ENCODE data around the gene ADAMTS17.
A peak's percentile ranks its signal among the peaks of the same experiment; 100 is the strongest.
"Not testable (repeated sequence)": the region's sequence is repeated elsewhere in the genome, so short reads cannot be mapped to it uniquely, and the experiment has no call there.

ADAMTS17 gene

DNA sequence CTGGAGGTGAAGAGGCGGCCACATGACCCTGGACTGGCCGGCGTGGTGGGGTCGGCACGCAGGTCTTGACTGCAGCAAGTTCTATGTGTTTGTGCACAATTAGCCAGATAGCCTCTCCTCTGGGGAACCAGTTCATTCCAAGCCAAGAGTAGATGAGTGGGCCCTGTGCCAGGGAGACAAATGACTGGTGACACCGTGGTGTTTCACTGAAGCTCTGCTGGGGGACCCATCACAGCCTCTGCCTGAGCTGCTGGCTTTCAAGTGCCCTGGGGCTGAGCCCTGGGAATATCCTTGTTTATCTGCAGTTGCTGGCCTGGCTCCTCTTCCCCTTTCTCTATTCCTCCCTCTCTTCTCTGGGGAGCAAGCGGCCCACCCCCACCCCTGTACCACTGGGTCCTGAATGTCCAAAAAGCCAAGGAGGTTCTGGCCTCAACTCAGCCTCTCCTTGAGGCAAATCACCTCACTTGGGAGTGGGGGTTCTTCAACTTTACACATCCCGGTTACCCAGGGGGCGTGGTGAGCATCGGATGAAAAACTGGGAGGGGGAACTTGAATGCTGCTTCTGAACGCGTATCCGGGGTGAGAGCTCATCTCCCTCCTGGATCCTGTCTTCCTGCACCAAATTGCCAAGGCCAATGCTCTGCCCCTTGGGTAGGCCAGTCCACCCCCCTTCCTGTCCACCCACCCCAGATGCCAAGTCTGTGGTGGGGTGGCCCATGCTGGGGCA lies 408.9 kb downstream of the ADAMTS17 start:
- no peak for DNase-seq (ENCODE audit: low read depth)

DNA sequence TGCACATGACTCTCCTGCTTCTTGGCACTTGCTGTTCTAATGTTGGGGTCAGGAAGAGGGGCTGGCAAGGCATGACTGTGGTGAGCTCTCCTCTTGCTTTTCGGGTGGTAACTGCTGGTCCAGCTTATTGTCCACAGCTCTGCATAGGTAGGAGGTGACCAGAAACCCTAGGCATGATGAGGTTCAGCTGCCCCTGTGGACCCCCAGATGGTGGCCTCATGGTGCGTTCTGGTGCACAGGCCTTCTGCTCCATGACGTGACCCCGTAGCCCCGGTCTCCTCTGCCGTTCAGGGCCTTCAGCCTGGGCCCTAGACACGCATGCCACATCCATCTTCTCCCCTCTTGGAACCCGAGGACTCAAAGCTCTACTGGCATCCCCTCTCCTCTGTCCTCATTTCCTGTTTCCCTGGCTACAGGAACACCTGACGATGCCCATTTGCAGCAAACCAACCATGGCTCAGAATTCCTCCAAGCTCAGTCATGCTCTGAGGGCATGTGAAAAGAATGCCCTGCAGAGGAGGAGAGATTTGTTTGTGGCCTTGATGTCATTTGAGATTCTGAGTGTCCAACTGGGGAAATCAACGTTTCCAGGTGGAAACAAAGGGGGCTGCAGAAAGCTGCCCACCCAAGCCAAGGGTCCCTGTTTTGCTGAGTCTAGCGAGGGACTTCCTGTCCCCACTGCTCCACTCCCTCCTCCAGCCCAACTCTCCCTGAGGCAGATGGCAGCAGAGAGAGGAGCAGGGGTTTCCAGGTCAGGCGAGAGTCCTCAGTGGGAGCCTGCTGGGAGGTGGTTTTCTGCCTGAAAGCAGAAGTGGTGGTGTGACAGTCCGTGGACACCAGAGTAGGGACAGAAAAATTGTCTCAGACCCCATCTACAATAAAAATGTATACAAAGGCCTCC lies 409.8 kb downstream of the ADAMTS17 start:
- DNase-seq (ENCODE audit: low read depth): no peak

DNA sequence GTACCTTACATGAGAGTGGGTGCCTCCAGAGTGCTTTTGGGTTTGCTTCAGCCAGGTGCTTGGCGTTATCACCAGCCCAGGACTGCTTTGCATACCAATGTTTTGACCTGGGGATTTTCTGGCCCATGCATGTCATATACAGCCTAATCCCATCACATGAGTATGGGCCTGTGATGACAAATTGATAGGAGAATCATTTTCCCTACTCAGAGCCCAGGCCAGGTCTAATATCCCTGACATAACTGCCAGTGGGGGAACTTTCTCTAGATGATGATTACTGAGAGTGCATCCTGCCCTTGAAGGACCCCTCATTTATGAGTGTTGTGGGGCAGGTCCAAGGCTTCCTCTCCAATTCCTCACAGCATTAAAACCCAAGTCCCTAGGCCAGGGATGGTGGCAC lies 411.1 kb downstream of the ADAMTS17 start:
- no peak for DNase-seq (ENCODE audit: low read depth)

DNA sequence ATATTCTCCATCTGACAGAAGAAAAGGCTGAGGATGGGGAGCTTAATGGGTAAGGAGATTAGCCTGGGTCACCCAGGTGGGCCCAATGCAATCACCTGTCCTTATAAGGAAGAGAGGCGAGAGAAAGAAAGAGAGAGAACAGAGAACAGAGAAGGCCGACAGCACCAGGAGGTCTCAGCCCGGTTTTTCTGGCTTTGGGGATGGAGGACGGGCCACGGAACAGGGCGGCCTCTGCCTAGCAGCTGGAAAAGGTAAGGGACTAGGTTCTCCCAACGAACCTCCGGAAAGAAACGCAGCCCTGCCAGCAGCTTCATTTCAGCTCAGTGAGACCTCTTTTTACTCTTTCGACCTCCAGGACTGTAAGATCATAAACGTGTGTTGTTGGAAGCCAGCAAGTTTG lies 412.5 kb downstream of the ADAMTS17 start:
- no peak for DNase-seq (ENCODE audit: low read depth)

DNA sequence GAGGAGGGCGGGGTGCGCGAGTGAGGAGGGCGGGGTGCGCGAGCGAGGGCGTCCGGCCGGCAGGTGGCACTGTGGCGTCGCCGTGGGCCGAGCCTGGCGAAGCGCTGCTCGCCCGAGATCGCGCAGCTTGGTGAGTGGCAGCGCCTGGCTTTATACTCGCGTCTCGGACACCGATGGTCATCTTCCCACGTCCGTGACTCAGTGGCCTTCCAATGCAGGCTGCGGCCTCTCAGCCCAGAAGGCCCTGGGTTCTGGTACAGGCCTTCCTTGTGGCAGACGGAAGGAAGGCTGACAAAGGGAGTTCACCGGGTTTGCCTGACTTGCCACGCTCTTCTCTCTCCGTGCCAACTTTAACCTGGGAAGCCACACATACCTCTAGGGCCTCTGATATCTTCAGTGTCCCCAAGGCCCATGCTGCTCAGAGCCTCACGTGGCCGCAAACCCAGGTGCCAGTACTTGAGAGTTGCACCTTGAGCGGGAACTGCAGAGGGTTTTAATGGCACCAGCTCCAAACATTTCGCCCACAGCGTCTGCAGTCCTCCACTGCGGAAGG lies 413.3 kb downstream of the ADAMTS17 start:
- DNase-seq (ENCODE audit: low read depth): peak; percentile 39

DNA sequence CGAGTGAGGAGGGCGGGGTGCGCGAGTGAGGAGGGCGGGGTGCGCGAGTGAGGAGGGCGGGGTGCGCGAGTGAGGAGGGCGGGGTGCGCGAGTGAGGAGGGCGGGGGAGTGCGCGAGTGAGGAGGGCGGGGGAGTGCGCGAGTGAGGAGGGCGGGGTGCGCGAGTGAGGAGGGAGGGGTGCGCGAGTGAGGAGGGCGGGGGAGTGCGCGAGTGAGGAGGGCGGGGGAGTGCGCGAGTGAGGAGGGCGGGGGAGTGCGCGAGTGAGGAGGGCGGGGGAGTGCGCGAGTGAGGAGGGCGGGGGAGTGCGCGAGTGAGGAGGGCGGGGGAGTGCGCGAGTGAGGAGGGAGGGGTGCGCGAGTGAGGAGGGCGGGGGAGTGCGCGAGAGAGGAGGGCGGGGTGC lies 415.2 kb downstream of the ADAMTS17 start:
- not testable (repeated sequence) for DNase-seq (ENCODE audit: low read depth)

DNA sequence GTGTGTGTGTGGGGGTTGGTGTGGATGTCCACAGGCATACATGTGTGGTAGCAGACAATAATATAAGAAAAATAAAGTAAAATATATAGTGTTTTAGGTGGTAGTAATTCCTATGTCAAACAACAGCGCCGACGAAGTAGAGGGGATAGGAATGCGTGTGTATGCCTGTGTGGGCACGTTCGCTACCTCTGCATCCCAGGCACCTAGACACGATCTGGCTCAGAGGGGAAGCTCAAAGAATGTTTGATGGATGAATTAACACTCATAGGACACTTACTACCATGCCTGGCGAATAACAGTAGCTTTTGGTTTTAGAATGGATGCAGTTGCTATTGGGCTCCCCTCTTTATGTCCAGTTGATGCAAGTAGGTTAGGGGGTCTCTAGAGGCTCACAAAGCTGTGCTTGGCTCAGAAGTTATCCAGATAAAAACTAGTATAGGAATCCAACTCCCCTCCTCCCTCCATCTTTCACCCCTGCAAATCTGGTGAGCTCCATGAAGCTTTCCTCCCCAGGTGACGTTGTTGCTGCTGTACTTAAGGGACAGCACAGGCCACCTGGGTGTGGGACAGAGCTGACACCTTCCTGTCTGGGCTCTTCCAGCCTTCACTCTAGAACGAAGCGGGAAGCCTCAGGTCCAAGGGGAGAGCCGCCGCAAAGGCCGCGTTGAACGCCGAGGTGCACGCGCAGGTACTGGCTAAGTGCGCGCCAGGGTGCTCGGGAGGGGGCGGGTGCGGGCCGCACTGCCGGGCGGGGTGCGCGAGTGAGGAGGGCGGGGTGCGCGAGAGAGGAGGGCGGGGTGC lies 415.9 kb downstream of the ADAMTS17 start:
- no peak for DNase-seq (ENCODE audit: low read depth)

DNA sequence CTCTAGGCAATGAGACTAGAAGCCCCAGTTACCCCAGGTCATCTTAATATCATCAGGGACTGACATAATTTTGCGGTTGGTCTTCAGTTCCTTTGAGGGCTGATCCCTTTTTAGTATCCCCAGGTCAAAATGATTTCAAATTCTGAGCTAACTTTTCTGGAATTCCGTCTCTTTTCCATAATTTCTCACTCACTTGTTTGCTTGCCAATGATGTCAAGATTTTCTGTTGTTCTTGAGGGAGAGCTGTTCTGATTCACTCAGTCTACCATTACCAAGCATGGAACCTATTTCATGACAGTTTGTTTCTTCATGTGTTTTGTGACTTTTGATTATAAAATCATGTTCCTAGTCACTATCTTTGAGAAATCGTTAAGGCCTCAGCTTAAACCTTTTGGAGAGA lies 418.1 kb downstream of the ADAMTS17 start:
- no peak for DNase-seq (ENCODE audit: low read depth)
